HG03025 (cell line): ENCODE data around the gene RGP1.

Source experiments
- ATAC-seq: cut with Tn5 transposase; IDR thresholded peaks from one replicate; pipeline ENCODE4 v1.9.1; 2021; ENCODE audit warnings: mild to moderate bottlenecking, moderate library complexity; ENCODE audit not compliant: unreplicated experiment, low FRiP score

The RGP1 gene

DNA sequence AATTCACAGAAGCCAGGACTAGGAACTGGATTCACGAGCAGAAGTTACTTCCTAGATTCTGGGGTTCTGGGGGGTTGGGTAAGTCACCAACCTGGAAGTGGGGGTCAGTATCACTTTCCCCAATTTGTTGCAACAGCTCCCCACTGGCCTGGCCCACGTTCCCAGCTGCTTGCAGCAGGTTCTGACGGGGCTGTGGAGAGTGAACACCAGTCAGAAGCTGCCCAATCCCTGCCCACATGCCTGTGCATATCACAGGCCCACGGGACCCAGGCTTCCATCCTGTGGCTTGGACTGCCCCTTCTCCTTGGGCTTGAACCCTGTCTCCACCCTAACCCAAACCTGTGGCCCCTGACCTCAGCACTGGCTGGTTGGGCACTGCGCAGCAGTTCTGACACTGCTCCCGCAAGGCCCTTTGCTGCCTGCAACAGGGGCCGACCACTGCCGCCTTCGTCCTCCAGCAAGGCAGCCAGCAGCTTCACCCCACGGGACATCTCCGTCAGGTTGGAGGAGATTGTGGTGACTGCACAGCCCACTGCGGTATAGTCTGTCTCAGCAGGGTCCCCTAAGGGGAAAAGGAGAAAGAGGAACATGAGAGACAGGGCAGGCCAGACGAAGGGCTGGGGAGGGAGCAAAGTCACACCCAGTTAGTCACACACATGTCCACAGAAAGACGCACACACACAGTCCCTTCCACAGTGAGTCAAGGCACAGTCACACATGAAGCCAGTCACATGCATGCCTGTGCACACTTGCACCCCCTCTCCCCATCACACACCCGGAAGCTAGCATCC is 30.2 kb upstream of the RGP1 start:
- ATAC-seq: no peak

- ATAC-seq: no peak
Observed at GRCh38 chr9:35719546-35719945, 29.5 kb upstream of the RGP1 start.

- ATAC-seq: no peak
Observed at GRCh38 chr9:35723426-35723825, 25.7 kb upstream of the RGP1 start.

DNA sequence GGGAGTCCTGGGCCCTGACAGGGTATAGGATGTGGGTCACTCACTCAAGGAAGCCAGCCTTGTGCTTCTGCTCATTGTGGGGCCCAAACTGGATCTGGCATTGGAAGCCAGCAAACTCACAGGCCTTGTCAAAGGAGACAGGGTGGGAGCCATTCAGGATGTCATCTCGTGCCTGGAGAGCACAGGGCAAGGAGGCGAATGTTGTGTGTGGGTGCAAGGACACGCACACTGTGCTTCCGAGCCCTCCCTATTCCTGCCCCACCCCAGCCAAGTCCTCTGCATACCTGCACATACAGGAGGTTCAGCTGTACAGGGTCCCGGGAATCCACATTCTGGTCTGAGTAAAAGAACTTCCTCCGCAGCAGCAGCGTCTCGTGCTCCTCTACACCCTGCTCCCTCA is 25.2 kb upstream of the RGP1 start:
- ATAC-seq: no peak

GRCh38 chr9:35725362-35725761 is 23.7 kb upstream of the RGP1 start:
- no peak for ATAC-seq

- ATAC-seq: no peak
Observed at GRCh38 chr9:35726931-35727330, 22.2 kb upstream of the RGP1 start.

- ATAC-seq: no peak
Observed at GRCh38 chr9:35727676-35728040, 21.4 kb upstream of the RGP1 start.

- ATAC-seq: no peak
Observed at GRCh38 chr9:35728041-35728971, 20.8 kb upstream of the RGP1 start.

GRCh38 chr9:35729101-35729500 is 20.0 kb upstream of the RGP1 start:
- ATAC-seq: no peak

DNA sequence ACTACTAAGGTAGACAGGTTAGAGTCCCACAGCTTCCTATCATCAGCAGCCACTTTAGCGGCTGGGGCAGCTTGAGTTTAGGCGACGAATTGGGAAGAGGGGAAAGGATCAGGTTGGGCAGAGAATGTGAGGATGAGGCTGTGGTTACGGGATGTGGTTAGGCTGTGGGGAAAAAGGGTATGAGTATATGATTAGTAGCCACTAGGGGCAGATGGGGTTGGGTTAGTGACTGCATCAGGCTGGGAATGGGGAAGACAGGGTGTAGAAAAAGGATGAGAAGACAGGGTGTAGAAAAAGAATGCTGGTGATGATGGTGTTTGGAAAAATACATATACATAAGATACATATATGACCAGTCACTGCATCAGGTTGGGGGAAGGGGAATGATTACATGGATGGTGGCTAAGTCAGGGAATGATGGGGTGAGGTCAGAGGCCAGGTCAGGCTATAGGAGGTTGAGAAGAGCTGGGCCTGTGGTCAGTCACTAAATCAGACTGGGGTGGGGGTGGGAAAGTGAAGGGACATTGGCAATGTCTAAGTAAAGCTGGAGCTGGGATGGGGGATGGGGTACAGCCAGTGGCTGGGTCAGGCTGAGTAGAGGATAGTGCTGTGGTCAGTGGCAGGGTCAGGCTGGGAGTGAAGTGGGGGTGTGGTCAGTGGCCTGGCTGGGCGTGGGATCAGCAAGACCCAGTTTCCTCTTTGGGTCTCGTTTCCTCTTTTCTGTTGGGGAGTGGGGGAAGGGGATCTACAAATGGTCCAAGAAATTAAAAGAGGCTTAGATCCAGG is 19.2 kb upstream of the RGP1 start:
- no peak for ATAC-seq

- ATAC-seq: no peak
Observed at GRCh38 chr9:35730486-35730854, 18.6 kb upstream of the RGP1 start.

GRCh38 chr9:35731415-35732184 is 17.5 kb upstream of the RGP1 start:
- ATAC-seq: peak; percentile 1

DNA sequence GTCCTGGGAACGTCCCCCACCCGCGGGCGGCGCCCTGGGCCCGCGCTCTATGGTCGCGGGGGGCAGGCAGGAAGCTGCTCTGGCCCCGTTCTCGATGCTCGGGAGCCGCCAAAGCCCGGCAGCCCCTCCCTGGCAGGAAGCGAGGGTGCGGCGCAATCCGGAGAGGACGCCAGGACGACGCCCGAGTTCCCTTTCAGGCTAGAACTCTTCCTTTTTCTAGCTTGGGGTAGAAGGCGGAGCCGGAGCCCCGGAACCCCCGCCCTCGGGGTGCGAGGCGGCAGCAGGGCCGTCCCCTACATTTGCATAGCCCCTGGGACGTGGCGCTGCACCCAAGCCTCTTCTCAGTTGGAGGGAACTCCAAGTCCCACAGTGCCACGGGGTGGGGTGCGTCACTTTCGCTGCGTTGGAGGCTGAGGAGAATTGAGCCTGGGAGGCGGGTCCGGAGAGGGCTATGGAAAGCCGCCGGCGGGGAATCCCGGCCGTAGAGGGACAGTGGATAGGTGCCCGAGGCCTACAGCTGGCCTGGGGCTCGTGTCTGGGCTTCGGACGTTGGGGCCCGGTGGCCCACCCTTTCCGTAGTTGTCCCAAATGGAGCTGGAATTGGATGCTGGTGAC is 16.8 kb upstream of the RGP1 start, which contains the start of the genes CREB3 and TLN1:
CREB3 (plus strand) TSS at position 482 of the 615 bp plus-strand sequence; CDS start at position 589, 107 bp downstream.
TLN1 (minus strand) TSS at position 11 of the 615 bp plus-strand sequence. CDS start 6,501 bp downstream, outside the sequence.
- ATAC-seq: peak; percentile 78

- peak; percentile 8 for ATAC-seq
Observed at GRCh38 chr9:35732800-35733541, 16.1 kb upstream of the RGP1 start.

DNA sequence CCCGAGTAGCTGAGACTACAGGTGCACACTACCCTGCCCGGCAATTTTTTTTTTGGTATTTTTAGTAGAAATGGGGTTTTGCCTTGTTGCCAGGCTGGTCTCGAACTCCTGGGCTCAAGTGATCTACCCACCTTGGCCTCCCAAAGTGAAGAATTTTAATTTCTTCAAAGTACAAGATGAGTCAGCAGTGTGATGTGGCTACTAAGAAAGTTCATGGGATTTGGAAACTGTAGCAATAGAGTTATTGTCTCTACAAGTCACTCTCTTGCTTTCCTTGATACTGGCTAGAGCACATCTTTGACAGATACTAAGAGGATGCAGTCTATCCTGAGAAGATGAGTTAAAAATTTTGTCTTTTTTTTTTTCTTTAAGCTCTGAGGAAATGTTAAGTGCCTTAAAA is 15.0 kb upstream of the RGP1 start:
- ATAC-seq: no peak

DNA sequence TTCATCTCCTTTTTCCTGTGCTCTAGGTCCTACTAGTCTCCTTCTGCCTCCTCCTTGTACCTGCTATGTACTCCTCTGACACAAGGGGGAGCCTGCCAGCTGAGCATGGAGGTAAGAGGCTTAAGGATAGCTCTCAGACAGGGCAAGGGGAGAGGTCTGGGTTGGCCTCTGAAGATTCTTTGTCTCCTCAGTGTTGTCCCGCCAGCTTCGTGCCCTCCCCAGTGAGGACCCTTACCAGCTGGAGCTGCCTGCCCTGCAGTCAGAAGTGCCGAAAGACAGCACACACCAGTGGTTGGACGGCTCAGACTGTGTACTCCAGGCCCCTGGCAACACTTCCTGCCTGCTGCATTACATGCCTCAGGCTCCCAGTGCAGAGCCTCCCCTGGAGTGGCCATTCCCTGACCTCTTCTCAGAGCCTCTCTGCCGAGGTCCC is 12.9 kb upstream of the RGP1 start:
- no peak for ATAC-seq

GRCh38 chr9:35737143-35737542 is 11.9 kb upstream of the RGP1 start:
- no peak for ATAC-seq

DNA sequence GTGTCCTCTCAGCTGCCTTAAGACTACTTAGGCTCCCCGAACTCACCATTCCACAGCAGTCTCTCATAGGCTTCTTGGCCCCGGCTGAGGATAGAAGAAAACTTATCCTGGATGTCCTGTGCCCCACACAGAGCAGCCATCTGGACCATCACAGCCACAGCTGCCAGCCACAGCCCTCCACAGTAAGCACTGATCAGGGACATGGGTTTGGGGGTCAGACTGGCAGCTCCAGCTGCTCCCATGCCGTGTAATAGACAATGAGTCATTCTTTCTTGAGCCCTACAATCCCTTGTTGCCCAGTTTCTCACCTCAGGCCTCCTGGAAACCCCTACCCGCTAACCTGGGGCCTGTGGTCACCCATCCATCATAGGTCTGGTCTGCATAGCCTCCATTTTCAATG is 10.9 kb upstream of the RGP1 start:
- ATAC-seq: no peak

GRCh38 chr9:35738924-35739323 is 10.2 kb upstream of the RGP1 start:
- no peak for ATAC-seq
